ENCODE results near the gene GID4. TPM values are rescaled to one million over a fixed set of nuclear protein-coding genes. Genes with fewer than 3 reads are reported as not detected.
A peak's percentile ranks its signal among the peaks of the same experiment; 100 is the strongest.

The GID4 gene
- polyA plus RNA-seq, 3 donors: 4.1 to 6.0 (median 4.4) TPM

DNA sequence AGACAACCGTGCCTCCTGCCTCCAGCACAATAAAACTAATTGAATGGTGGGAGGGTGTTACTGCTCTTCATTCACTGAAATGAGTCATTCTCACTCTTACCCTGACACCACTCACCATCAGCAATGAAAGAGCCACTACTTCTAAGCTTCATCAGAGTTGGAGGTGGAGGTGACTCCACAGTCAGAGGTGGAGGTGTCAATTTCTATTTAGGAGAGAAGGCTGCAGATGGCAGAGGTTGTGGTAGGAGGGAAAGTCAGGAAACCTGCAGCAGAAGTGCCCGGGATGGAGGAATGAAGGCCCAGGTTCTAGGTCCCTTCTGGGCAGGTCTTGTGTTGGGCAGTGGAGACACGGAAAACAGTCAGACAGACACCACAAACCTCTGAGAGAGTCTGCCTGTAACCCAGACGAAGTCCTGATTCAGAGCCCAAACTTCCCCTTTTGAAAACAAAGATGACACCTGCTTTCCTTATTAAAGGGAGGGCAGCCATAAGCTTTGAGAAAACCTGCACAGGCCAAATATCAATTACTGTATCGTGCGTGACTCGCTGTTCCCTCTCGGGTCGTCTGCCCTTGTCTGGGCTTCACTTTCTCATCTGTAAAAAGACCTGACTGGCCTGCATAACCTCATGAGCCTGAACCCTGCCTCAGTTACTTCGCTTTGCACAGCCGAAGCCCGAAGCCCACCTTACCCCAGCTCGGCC, 908 bp upstream of the GID4 start:
- peaks cover 4 to 12% of the 10 kb centered on the region in 2 donors for H3K36me3 Mint-ChIP-seq
- WGBS (ENCODE audit: insufficient coverage): 0% methylated on average over 11 of the region's 13 CpGs

More for the DNA sequence above, 908 bp upstream of the GID4 start:
- Histone ChIP-seq H3K9ac (ENCODE audit: insufficient read depth, low read length, poor library complexity, severe bottlenecking) (peak overlapping the region; percentile 87), H4K20me1 (ENCODE audit: insufficient read depth, low read length) (peaks cover 40% of the 10 kb centered on the region), H3K4me2 (replicated peaks; ENCODE audit: extremely low read depth, low read length, poor library complexity, severe bottlenecking) (peak overlapping the region; percentile 95), H3K9me3 (replicated peaks in 1 of 2; ENCODE audit: control insufficient read depth in 1 of 2, insufficient read depth in 1 of 2, low read length in 2 of 2) (no peaks in the 10 kb centered on the region), H3K79me2 (ENCODE audit: insufficient read depth, low read length) (peaks cover 66% of the 10 kb centered on the region), H3K27ac (ENCODE audit: low read depth in 1 of 2, low read length in 2 of 2) (peak overlapping the region; percentile 64 to 97), H3K27me3 (ENCODE audit: control insufficient read depth in 2 of 2, insufficient read depth in 2 of 2, low read length in 2 of 2) (no peaks in the 10 kb centered on the region), H3K4me3 (replicated peaks in 1 of 3; ENCODE audit: low read depth in 2 of 3, low read length in 3 of 3) (peak overlapping the region; percentile 63 to 98 (median 92)), H3K4me1 (ENCODE audit: control insufficient read depth in 1 of 2, insufficient read depth in 2 of 2, low read length in 2 of 2) (peaks cover 36 to 44% of the 10 kb centered on the region in 2 donors), H3K36me3 (replicated peaks in 1 of 2; ENCODE audit: control insufficient read depth in 1 of 2, insufficient read depth in 2 of 2, low read length in 2 of 2) (peaks cover 0 to 8% of the 10 kb centered on the region in 2 donors), H2AFZ (ENCODE audit: insufficient read depth, low read depth, low read length, poor library complexity, severe bottlenecking) (peak overlapping the region; percentile 97)
- peak overlapping the region; percentile 89 to 96 (median 93) for H3K27ac Mint-ChIP-seq
- TF ChIP-seq, protein P1, sequence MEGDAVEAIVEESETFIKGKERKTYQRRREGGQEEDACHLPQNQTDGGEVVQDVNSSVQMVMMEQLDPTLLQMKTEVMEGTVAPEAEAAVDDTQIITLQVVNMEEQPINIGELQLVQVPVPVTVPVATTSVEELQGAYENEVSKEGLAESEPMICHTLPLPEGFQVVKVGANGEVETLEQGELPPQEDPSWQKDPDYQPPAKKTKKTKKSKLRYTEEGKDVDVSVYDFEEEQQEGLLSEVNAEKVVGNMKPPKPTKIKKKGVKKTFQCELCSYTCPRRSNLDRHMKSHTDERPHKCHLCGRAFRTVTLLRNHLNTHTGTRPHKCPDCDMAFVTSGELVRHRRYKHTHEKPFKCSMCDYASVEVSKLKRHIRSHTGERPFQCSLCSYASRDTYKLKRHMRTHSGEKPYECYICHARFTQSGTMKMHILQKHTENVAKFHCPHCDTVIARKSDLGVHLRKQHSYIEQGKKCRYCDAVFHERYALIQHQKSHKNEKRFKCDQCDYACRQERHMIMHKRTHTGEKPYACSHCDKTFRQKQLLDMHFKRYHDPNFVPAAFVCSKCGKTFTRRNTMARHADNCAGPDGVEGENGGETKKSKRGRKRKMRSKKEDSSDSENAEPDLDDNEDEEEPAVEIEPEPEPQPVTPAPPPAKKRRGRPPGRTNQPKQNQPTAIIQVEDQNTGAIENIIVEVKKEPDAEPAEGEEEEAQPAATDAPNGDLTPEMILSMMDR (IDR thresholded peaks at IDR 0.05): no peak
- intact Hi-C loops (cut with micrococcal nuclease): loop anchor here (5.0 to 10.0 kb wide), 5 partner anchors 144 to 356 kb away; partner anchors contain the start of genes ALKBH5 (in 1 of the 2) and RAI1 (in 1 of the 2)
- peaks cover 0 to 2% (median 0%) of the 10 kb centered on the region in 3 donors for H3K27me3 Mint-ChIP-seq (ENCODE audit: low read depth in 3 of 3)
- peaks cover 53% of the 10 kb centered on the region for H3K4me1 Mint-ChIP-seq
- peak; percentile 69 to 82 (median 76) for DNase-seq
- no peaks in the 10 kb centered on the region for H3K9me3 Mint-ChIP-seq
- peak overlapping the region; percentile 89 to 100 for H3K4me3 Mint-ChIP-seq
